ENCODE data around the gene SPPL2B. TPM values are rescaled to one million over a fixed set of nuclear protein-coding genes. Genes with fewer than 3 reads are reported as not detected.
"Not testable (repeated sequence)": the region's sequence is repeated elsewhere in the genome, so short reads cannot be mapped to it uniquely, and the experiment has no call there.

Gene SPPL2B
- total RNA-seq, 1 donor from 2014 or later = 20.7 TPM

DNA sequence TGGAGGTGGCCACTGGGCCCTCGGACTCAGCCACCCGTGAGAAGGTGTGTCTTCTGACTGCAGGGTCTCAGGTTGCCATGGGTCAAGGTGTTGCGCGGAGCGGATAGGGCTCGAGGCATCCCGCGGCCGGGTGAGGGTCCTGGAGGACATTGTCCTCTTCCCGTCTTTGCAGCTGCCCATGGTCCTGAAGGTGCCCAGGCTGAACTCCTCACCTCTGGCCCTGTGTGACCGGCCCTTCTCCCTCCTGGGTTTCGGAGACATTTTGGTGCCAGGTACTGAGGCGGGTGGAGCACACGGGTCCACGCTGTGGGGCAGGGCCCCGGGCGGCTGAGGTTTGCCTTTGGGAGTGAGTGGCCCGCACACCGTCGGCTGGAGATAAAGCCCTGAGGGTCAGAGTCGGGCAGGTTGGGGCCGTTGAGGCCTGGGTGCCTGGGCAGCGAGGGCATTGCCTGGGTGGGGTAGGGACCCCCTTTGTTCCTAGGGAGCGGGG is 15.9 kb downstream of the SPPL2B start:
- H3K4me1 Mint-ChIP-seq = no peaks in the 10 kb centered on the region
- no peaks in the 10 kb centered on the region for H3K9me3 Mint-ChIP-seq
- H3K27ac Mint-ChIP-seq = no peak overlapping the region

DNA sequence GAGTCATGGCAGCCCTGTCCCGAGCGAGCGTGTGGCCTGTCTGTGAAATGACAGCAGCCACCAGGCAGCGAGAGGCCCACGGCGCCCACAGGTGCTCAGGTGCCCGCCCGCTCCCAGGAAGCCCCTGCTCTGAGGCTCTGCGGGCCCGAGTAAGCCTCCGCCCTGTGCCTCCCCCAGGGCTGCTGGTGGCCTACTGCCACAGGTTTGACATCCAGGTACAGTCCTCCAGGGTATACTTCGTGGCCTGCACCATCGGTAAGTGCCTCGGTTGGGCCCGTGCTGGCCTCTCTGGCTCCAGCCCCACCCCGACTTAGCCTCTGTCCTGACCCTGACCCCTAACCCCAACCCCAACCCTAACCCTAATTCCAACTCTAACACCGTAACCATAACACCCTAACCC is 16.6 kb downstream of the SPPL2B start:
- peaks cover 3% of the 10 kb centered on the region for H3K27me3 Mint-ChIP-seq (ENCODE audit: insufficient read depth, low read depth)
- H3K36me3 ChIP-seq = no peaks in the 10 kb centered on the region
- no peak overlapping the region for H3K27ac ChIP-seq
- no peak for DNase-seq (ENCODE audit: low spot score)
- no peak overlapping the region for H3K4me3 ChIP-seq
- no peak for TF ChIP-seq EZH2phosphoT487 (IDR thresholded peaks at IDR 0.05)
- no peak for TF ChIP-seq EZH2 (IDR thresholded peaks at IDR 0.05)
- TF ChIP-seq, protein P1, sequence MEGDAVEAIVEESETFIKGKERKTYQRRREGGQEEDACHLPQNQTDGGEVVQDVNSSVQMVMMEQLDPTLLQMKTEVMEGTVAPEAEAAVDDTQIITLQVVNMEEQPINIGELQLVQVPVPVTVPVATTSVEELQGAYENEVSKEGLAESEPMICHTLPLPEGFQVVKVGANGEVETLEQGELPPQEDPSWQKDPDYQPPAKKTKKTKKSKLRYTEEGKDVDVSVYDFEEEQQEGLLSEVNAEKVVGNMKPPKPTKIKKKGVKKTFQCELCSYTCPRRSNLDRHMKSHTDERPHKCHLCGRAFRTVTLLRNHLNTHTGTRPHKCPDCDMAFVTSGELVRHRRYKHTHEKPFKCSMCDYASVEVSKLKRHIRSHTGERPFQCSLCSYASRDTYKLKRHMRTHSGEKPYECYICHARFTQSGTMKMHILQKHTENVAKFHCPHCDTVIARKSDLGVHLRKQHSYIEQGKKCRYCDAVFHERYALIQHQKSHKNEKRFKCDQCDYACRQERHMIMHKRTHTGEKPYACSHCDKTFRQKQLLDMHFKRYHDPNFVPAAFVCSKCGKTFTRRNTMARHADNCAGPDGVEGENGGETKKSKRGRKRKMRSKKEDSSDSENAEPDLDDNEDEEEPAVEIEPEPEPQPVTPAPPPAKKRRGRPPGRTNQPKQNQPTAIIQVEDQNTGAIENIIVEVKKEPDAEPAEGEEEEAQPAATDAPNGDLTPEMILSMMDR (IDR thresholded peaks at IDR 0.05) = no peak
- H3K27ac Mint-ChIP-seq = no peak overlapping the region
- H2AFZ ChIP-seq (replicated peaks) = no peak overlapping the region
- H3K9me3 Mint-ChIP-seq = no peaks in the 10 kb centered on the region
- no peak overlapping the region for H3K4me2 ChIP-seq
- H3K4me1 ChIP-seq = no peaks in the 10 kb centered on the region
- H3K9ac ChIP-seq = no peak overlapping the region
- H3K79me2 ChIP-seq (ENCODE audit: low read depth) = no peaks in the 10 kb centered on the region
- H3K4me3 Mint-ChIP-seq = no peak overlapping the region
- H3K36me3 Mint-ChIP-seq = peaks cover 4% of the 10 kb centered on the region
- H3K27me3 ChIP-seq = no peaks in the 10 kb centered on the region
- H3K4me1 Mint-ChIP-seq = no peaks in the 10 kb centered on the region
- H3F3A ChIP-seq (ENCODE audit: low read depth) = no peaks in the 10 kb centered on the region
- H3K9me3 ChIP-seq (ENCODE audit: low read depth) = no peaks in the 10 kb centered on the region
- peaks cover 2% of the 10 kb centered on the region for H4K20me1 ChIP-seq (ENCODE audit: low read depth)

More for the DNA sequence above, 15.9 kb downstream of the SPPL2B start:
- Histone ChIP-seq H3K4me1 (no peaks in the 10 kb centered on the region), H3K27ac (no peak overlapping the region), H3K79me2 (ENCODE audit: low read depth) (no peaks in the 10 kb centered on the region), H3K4me2 (no peak overlapping the region), H3K9ac (no peak overlapping the region), H4K20me1 (ENCODE audit: low read depth) (peaks cover 2% of the 10 kb centered on the region), H2AFZ (replicated peaks) (no peak overlapping the region), H3F3A (ENCODE audit: low read depth) (no peaks in the 10 kb centered on the region), H3K4me3 (no peak overlapping the region), H3K27me3 (no peaks in the 10 kb centered on the region), H3K36me3 (no peaks in the 10 kb centered on the region), H3K9me3 (ENCODE audit: low read depth) (no peaks in the 10 kb centered on the region)
- no peak for DNase-seq (ENCODE audit: low spot score)
- Mint-ChIP-seq H3K36me3 (peaks cover 4% of the 10 kb centered on the region), H3K4me3 (no peak overlapping the region), H3K27me3 (ENCODE audit: insufficient read depth, low read depth) (peaks cover 3% of the 10 kb centered on the region)
- TF ChIP-seq, protein P1 (IDR thresholded peaks at IDR 0.05) = no peak
- TF ChIP-seq EZH2 (IDR thresholded peaks at IDR 0.05) (no peak), EZH2phosphoT487 (IDR thresholded peaks at IDR 0.05) (no peak)

DNA sequence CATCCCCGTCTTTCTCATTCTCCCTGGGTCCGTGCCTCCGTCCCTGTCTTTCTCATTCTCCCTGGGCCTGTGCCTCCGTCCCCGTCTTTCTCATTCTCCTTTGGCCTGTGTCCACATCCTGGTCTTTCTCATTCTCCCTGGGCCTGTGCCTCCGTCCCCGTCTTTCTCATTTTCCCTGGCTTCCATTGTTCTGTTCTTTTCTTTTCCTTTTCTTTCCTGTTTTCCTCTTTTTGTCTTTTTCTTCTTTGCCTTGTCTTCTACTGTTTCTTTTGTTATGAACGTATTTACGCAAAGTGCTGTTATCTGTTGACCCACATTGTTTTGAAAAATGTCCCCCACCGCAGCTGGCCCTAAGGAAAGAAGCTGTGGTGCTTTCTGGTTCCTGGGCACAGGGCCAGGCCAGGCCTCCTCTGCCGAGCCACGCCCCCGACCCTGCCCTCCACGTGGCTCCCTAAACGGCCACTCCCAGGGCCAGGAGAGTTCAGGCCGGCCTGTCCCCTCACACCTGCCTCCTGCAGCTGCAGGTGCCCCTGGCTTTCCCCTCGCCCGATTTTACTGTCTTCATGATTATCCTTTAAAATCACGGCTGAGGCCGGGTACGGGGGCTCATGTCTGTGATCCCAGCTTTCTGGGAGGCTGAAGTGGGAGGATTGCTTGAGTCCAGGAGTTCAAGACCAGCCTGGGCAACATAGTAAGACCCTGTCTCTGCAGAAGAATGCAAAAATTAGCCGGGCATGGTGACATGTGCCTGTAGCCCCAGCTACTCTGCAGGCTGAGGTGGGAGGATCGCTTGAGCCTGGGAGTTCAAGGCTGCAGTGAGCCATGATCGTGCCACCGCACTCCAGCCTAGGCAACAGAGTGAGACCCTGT is 17.5 kb downstream of the SPPL2B start:
- DNase-seq (ENCODE audit: low spot score) = no peak
- Histone ChIP-seq H3K4me1 (no peaks in the 10 kb centered on the region), H3K27ac (no peak overlapping the region), H3K4me3 (no peak overlapping the region), H3K4me2 (no peak overlapping the region), H3F3A (ENCODE audit: low read depth) (no peaks in the 10 kb centered on the region), H3K9me3 (ENCODE audit: low read depth) (no peaks in the 10 kb centered on the region), H3K36me3 (no peaks in the 10 kb centered on the region), H3K79me2 (ENCODE audit: low read depth) (no peaks in the 10 kb centered on the region), H2AFZ (replicated peaks) (no peak overlapping the region), H3K27me3 (no peaks in the 10 kb centered on the region), H4K20me1 (ENCODE audit: low read depth) (peaks cover 2% of the 10 kb centered on the region), H3K9ac (no peak overlapping the region)
- Mint-ChIP-seq H3K4me1 (no peaks in the 10 kb centered on the region), H3K27me3 (ENCODE audit: insufficient read depth, low read depth) (peaks cover 3% of the 10 kb centered on the region), H3K9me3 (no peaks in the 10 kb centered on the region), H3K36me3 (peaks cover 4% of the 10 kb centered on the region), H3K4me3 (no peak overlapping the region), H3K27ac (no peak overlapping the region)
- TF ChIP-seq EZH2phosphoT487 (IDR thresholded peaks at IDR 0.05) = no peak
- TF ChIP-seq, protein P1 (IDR thresholded peaks at IDR 0.05) = no peak

DNA sequence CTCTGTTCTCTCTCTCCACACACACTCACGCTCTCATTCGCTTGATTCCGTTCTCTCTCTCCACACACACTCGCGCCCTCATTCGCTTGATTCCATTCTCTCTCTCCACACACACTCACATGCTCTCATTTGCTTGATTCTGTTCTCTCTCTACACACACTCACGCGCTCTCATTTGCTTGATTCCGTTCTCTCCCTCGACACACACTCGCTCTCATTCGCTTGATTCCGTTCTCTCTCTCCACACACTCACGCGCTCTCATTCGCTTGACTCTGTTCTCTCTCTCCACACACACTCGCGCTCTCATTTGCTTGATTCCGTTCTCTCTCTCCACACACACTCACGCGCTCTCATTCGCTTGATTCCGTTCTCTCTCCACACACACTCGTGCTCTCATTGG is 21.3 kb downstream of the SPPL2B start:
- not testable (repeated sequence) for H3K27me3 ChIP-seq; H3K9ac ChIP-seq; H3K9me3 Mint-ChIP-seq; H3K27ac ChIP-seq; H2AFZ ChIP-seq (replicated peaks); H3K27ac Mint-ChIP-seq; H3K4me3 Mint-ChIP-seq; H3F3A ChIP-seq (ENCODE audit: low read depth); H3K4me3 ChIP-seq; H3K4me1 Mint-ChIP-seq; H3K36me3 ChIP-seq; H3K4me2 ChIP-seq; H3K27me3 Mint-ChIP-seq (ENCODE audit: insufficient read depth, low read depth); H4K20me1 ChIP-seq (ENCODE audit: low read depth); H3K79me2 ChIP-seq (ENCODE audit: low read depth); DNase-seq (ENCODE audit: low spot score); H3K9me3 ChIP-seq (ENCODE audit: low read depth); H3K4me1 ChIP-seq; H3K36me3 Mint-ChIP-seq
